PC-3 (cell line): ENCODE data around the gene GPAM. TPM values are rescaled to one million over a fixed set of nuclear protein-coding genes. Genes with fewer than 3 reads are reported as not detected.

Experiments
- ATAC-seq: fragments of 200-7000 bp; cut with Tn5 transposase; 2 replicates; pipeline ENCODE4 v1.9.1; 2020; ENCODE audit warnings: mild to moderate bottlenecking, moderate library complexity
- BruUV-seq: library from RNA; stranded (reverse); fragments of 400-500 nt; replicated peaks from 2 replicates; lab custom pipeline; 2021; lab: Mats Ljungman, UMichigan
- CTCF ChIA-PET: fragments of 300-600 bp; sonication (Branson Sonifier 250); formaldehyde crosslinking; loops from one replicate; lab custom pipeline; 2022; ENCODE audit warnings: antibody characterized with exemption; lab: Charles Lee
- POLR2A ChIA-PET: fragments of 300-600 bp; sonication (Branson Sonifier 250); formaldehyde crosslinking; loops from one replicate; lab custom pipeline; 2022; ENCODE audit warnings: antibody characterized with exemption; ENCODE audit not compliant: unreplicated experiment; lab: Charles Lee
- DNase-seq: peaks from one replicate; pipeline ENCODE4 v3.0.0-alpha.2; 2015
- H2AFZ ChIP-seq: fragments of 300-600 bp; sonication (generic); 2 replicates; pipeline ENCODE4 v1.6.0; 2016; ENCODE audit warnings: antibody characterized with exemption, low read length
- H3F3A ChIP-seq: fragments of 300-600 bp; sonication (generic); one replicate; pipeline ENCODE4 v1.6.0; 2017; ENCODE audit warnings: antibody characterized with exemption, low read length, control low read depth, mild to moderate bottlenecking; ENCODE audit not compliant: unreplicated experiment
- H3K27ac ChIP-seq: fragments of 300-600 bp; sonication (generic); 2 replicates; pipeline ENCODE4 v1.5.1; 2016; ENCODE audit warnings: mild to moderate bottlenecking, low read length
- H3K27me3 ChIP-seq: fragments of 300-600 bp; sonication (generic); 2 replicates; pipeline ENCODE4 v1.6.1; 2016; ENCODE audit warnings: low read length, mixed read lengths
- H3K36me3 ChIP-seq: fragments of 300-600 bp; sonication (generic); 2 replicates; pipeline ENCODE4 v1.6.1; 2016; ENCODE audit warnings: low read depth, mixed run types, low read length, mixed read lengths
- H3K4me1 ChIP-seq: fragments of 300-600 bp; sonication (generic); 2 replicates; pipeline ENCODE4 v1.5.1; 2016; ENCODE audit warnings: low read length; ENCODE audit not compliant: insufficient read depth
- H3K4me2 ChIP-seq: fragments of 300-600 bp; sonication (generic); 2 replicates; pipeline ENCODE4 v1.6.0; 2016; ENCODE audit warnings: low read length
- H3K4me3 ChIP-seq: fragments of 300-600 bp; sonication (generic); 2 replicates; pipeline ENCODE4 v1.5.1; 2016; ENCODE audit warnings: mild to moderate bottlenecking, low read length, mixed read lengths
- H3K79me2 ChIP-seq: fragments of 300-600 bp; sonication (generic); 2 replicates; pipeline ENCODE4 v1.6.1; 2017; ENCODE audit warnings: low read length, mixed read lengths
- H3K9ac ChIP-seq: fragments of 300-600 bp; sonication (generic); 2 replicates; pipeline ENCODE4 v1.6.0; 2016; ENCODE audit warnings: mild to moderate bottlenecking, low read length
- H3K9me2 ChIP-seq: fragments of 300-600 bp; sonication (generic); replicated peaks from 2 replicates; pipeline ENCODE4 v1.6.1; 2016; ENCODE audit warnings: mixed run types, low read length, mixed read lengths
- H3K9me3 ChIP-seq: fragments of 300-600 bp; sonication (generic); 2 replicates; pipeline ENCODE4 v1.6.1; 2016; ENCODE audit warnings: low read length, mixed read lengths
- H4K20me1 ChIP-seq: fragments of 300-600 bp; sonication (generic); 2 replicates; pipeline ENCODE4 v1.6.1; 2016; ENCODE audit warnings: low read length, mixed read lengths
- CTCF ChIP-seq: fragments of 300-600 bp; sonication (generic); conservative IDR thresholded peaks from 2 replicates; pipeline ENCODE4 v1.5.1; 2017; ENCODE audit warnings: antibody characterized with exemption, low read depth, mild to moderate bottlenecking, low read length
- EZH2 ChIP-seq: fragments of 300-600 bp; sonication (generic); IDR thresholded peaks from one replicate; pipeline ENCODE4 v1.6.1; 2017; ENCODE audit warnings: antibody characterized with exemption, mild to moderate bottlenecking, low read length; ENCODE audit not compliant: unreplicated experiment
- EZH2phosphoT487 ChIP-seq: fragments of 300-600 bp; sonication (generic); IDR thresholded peaks from 2 replicates; pipeline ENCODE4 v1.6.1; 2018; ENCODE audit warnings: mild to moderate bottlenecking, antibody characterized with exemption, low read length, borderline replicate concordance
- intact Hi-C: fragments of 100-400 bp; cut with micrococcal nuclease; formaldehyde crosslinking; loops from 2 replicates; pipeline ENCODE4 v1.9.0; 2023
- total RNA-seq: library from RNA; depleted of rRNA; stranded (reverse); fragments of >200 nt; gene quantifications from 2 replicates; pipeline ENCODE4 v1.2.3, GENCODE V29; 2014

Gene GPAM
- total RNA-seq, 1 experiment from 2014 or later, result 6.2 TPM

- Histone ChIP-seq H3K27ac (no peak overlapping the region), H3K9me3 (no peaks in the 10 kb centered on the region), H3K36me3 (no peaks in the 10 kb centered on the region), H3K4me1 (no peaks in the 10 kb centered on the region), H3K9me2 (no peaks in the 10 kb centered on the region), H2AFZ (no peak overlapping the region), H3K4me3 (no peak overlapping the region), H3K4me2 (no peak overlapping the region), H3K79me2 (no peaks in the 10 kb centered on the region), H3K9ac (no peak overlapping the region), H4K20me1 (no peaks in the 10 kb centered on the region), H3K27me3 (no peaks in the 10 kb centered on the region), H3F3A (no peaks in the 10 kb centered on the region)
- ATAC-seq (no peak), DNase-seq (no peak)
- intact Hi-C loops, result no loop called here
- ChIA-PET POLR2A (no interaction called here), CTCF (no interaction called here)
- no peak for TF ChIP-seq EZH2phosphoT487
- TF ChIP-seq EZH2, result no peak
- no peak for TF ChIP-seq CTCF
- BruUV-seq, result no TSS peak
Measured at GRCh38 chr10:112222799-112223198, 39.2 kb upstream of the GPAM start.

GRCh38 chr10:112221545-112221944 is 38.0 kb upstream of the GPAM start:
- Histone ChIP-seq H3K4me1 (no peaks in the 10 kb centered on the region), H3K4me2 (no peak overlapping the region), H3K36me3 (no peaks in the 10 kb centered on the region), H3K9me2 (no peaks in the 10 kb centered on the region), H3K79me2 (no peaks in the 10 kb centered on the region), H4K20me1 (no peaks in the 10 kb centered on the region), H3K4me3 (no peak overlapping the region), H2AFZ (no peak overlapping the region), H3K27me3 (no peaks in the 10 kb centered on the region), H3K9ac (no peak overlapping the region), H3K9me3 (no peaks in the 10 kb centered on the region), H3F3A (no peaks in the 10 kb centered on the region), H3K27ac (no peak overlapping the region)
- TF ChIP-seq EZH2phosphoT487 (no peak), CTCF (no peak), EZH2 (no peak)
- DNase-seq (no peak), ATAC-seq (no peak)
- no TSS peak for BruUV-seq
- POLR2A ChIA-PET, result no interaction called here
- CTCF ChIA-PET, result no interaction called here
- intact Hi-C loops, result no loop called here

- Histone ChIP-seq H3K9ac (no peak overlapping the region), H3F3A (no peaks in the 10 kb centered on the region), H3K79me2 (no peaks in the 10 kb centered on the region), H3K27me3 (peaks cover 16% of the 10 kb centered on the region; the same call in 1 of the 2 replicates), H3K4me1 (no peaks in the 10 kb centered on the region), H3K9me2 (no peaks in the 10 kb centered on the region), H3K4me3 (no peak overlapping the region), H4K20me1 (no peaks in the 10 kb centered on the region), H3K36me3 (no peaks in the 10 kb centered on the region), H3K27ac (no peak overlapping the region), H2AFZ (no peak overlapping the region), H3K4me2 (no peak overlapping the region), H3K9me3 (no peaks in the 10 kb centered on the region)
- ChIA-PET POLR2A (no interaction called here), CTCF (no interaction called here)
- BruUV-seq, result no TSS peak
- TF ChIP-seq CTCF (no peak), EZH2phosphoT487 (no peak), EZH2 (no peak)
- DNase-seq (no peak), ATAC-seq (no peak)
- intact Hi-C loops, result no loop called here
Measured at GRCh38 chr10:112218960-112219359, 35.4 kb upstream of the GPAM start.
